Endothelial cell of umbilical vein (primary cell): ENCODE measurements around the gene CC2D2B. TPM values are rescaled to one million over a fixed set of nuclear protein-coding genes. Genes with fewer than 3 reads are reported as not detected.

Experiments used
- BruUV-seq: library from RNA; stranded (reverse); fragments of 400-500 nt; replicated peaks from 2 replicates; lab custom pipeline; 2021; lab: Mats Ljungman, UMichigan
- CTCF ChIA-PET: fragments of 300-600, 350-600 bp; sonication (Branson Sonifier 250); formaldehyde crosslinking; loops from one replicate; lab custom pipeline; 2021; ENCODE audit warnings: antibody characterized with exemption, inconsistent platforms; lab: Charles Lee
- POLR2A ChIA-PET: fragments of 300-600, 350-600 bp; sonication (Branson Sonifier 250); formaldehyde crosslinking; loops from one replicate; lab custom pipeline; 2021; ENCODE audit warnings: antibody characterized with exemption, inconsistent platforms; lab: Charles Lee
- DNase-seq: peaks from one replicate; pipeline ENCODE4 v3.0.0-alpha.2; 2011; ENCODE audit warnings: low read depth, low spot score
- FAIRE-seq: peaks from 2 replicates; lab custom pipeline; 2011; peaks lifted over from hg19 to GRCh38; lab: Jason Lieb, UNC
- H2AFZ ChIP-seq: 2 replicates; pipeline ENCODE4 v1.6.0; 2012; ENCODE audit warnings: low read depth, low read length, control low read depth, inconsistent platforms
- H3K27ac ChIP-seq: 2 replicates; pipeline ENCODE4 v1.5.1; 2011; ENCODE audit warnings: low read depth, mild to moderate bottlenecking, control low read depth, low read length, moderate library complexity; ENCODE audit not compliant: insufficient read depth
- H3K27me3 ChIP-seq, 2 experiments: 2 replicates each; pipeline versions ENCODE4 v1.6.0 to v1.6.1; 2011; ENCODE audit warnings: low read length in 2 of 2, mixed read lengths in 1 of 2; ENCODE audit not compliant: control insufficient read depth in 2 of 2, insufficient read depth in 2 of 2
- H3K36me3 ChIP-seq, 2 experiments: 2 replicates in 1 of 2; 3 replicates in 1 of 2; pipeline ENCODE4 v1.5.1; 2011; ENCODE audit warnings: low read length in 2 of 2, mild to moderate bottlenecking in 1 of 2, moderate library complexity in 1 of 2; ENCODE audit not compliant: control insufficient read depth in 2 of 2, insufficient read depth in 2 of 2; ENCODE audit errors: extremely low read depth in 1 of 2
- H3K4me1 ChIP-seq: 3 replicates; pipeline ENCODE4 v1.5.1; 2011; ENCODE audit warnings: mild to moderate bottlenecking, low read length; ENCODE audit not compliant: control insufficient read depth, insufficient read depth; ENCODE audit errors: extremely low read depth
- H3K4me2 ChIP-seq: 2 replicates; pipeline ENCODE4 v1.6.1; 2011; ENCODE audit warnings: low read length, control low read depth, mixed read lengths; ENCODE audit not compliant: insufficient read depth
- H3K4me3 ChIP-seq, 3 experiments: fragments of 200-600 bp in 1 of 3; sonication (generic), shearing (Covaris generic) in 1 of 3; replicated peaks in 1 of 3; 2 replicates each; pipeline ENCODE4 v1.5.1; 2011 to 2016; ENCODE audit warnings: control low read depth in 3 of 3, low read length in 3 of 3, mild to moderate bottlenecking in 2 of 3, inconsistent platforms in 1 of 3, low read depth in 1 of 3, moderate library complexity in 1 of 3; ENCODE audit not compliant: insufficient read depth in 1 of 3
- H3K79me2 ChIP-seq: 2 replicates; pipeline ENCODE4 v1.6.0; 2012; ENCODE audit warnings: low read length, inconsistent platforms; ENCODE audit not compliant: control insufficient read depth, insufficient read depth
- H3K9ac ChIP-seq: replicated peaks from 2 replicates; pipeline ENCODE3; 2011; ENCODE audit warnings: low read length, control low read depth; ENCODE audit not compliant: insufficient read depth; ENCODE audit errors: extremely low read depth
- H3K9me1 ChIP-seq: replicated peaks from 3 replicates; pipeline ENCODE4 v1.6.0; 2011; ENCODE audit warnings: mild to moderate bottlenecking, low read length; ENCODE audit not compliant: control insufficient read depth, insufficient read depth; ENCODE audit errors: extremely low read depth
- H3K9me3 ChIP-seq: replicated peaks from 2 replicates; pipeline ENCODE4 v1.5.1; 2012; ENCODE audit warnings: low read length, inconsistent platforms; ENCODE audit not compliant: control insufficient read depth, insufficient read depth
- H4K20me1 ChIP-seq: replicated peaks from 2 replicates; pipeline ENCODE3; 2011; ENCODE audit warnings: mild to moderate bottlenecking, low read length; ENCODE audit not compliant: control insufficient read depth, insufficient read depth; ENCODE audit errors: extremely low read depth
- EZH2 ChIP-seq: IDR thresholded peaks from 2 replicates; pipeline ENCODE4 v1.6.1; 2012; ENCODE audit warnings: borderline replicate concordance, low read depth, mild to moderate bottlenecking, moderate library complexity, low read length, inconsistent platforms; ENCODE audit not compliant: severe bottlenecking
- FOS ChIP-seq: IDR thresholded peaks from 2 replicates; pipeline ENCODE4 v1.6.1; 2011; ENCODE audit warnings: mild to moderate bottlenecking, low read length, moderate library complexity, borderline replicate concordance; ENCODE audit not compliant: insufficient read depth
- GATA2 ChIP-seq: IDR thresholded peaks from 2 replicates; pipeline ENCODE4 v1.7.0; 2011; ENCODE audit warnings: low read depth, mild to moderate bottlenecking, moderate library complexity, mixed read lengths, low read length; ENCODE audit not compliant: insufficient read length, insufficient read depth
- JUN ChIP-seq: IDR thresholded peaks from 2 replicates; pipeline ENCODE4 v1.6.1; 2011; ENCODE audit warnings: borderline replicate concordance, low read depth; ENCODE audit not compliant: insufficient read length, insufficient read depth
- POLR2A ChIP-seq: IDR thresholded peaks from 2 replicates; pipeline ENCODE4 v1.6.1; 2012; ENCODE audit warnings: low read depth, mild to moderate bottlenecking, control low read depth, low read length
- POLR2AphosphoS5 ChIP-seq: IDR thresholded peaks from 2 replicates; pipeline ENCODE4 v1.6.1; 2012; ENCODE audit warnings: low read depth, mild to moderate bottlenecking, control low read depth, low read length, moderate library complexity; ENCODE audit not compliant: insufficient read depth
- dilution Hi-C: fragments of 300-500 bp; cut with MboI; formaldehyde crosslinking; loops from one replicate; pipeline ENCODE4 v1.15.0; 2019; ENCODE audit warnings: low sequenced_read_pairs; ENCODE audit not compliant: extremely low pct_ligation_motif_present
- intact Hi-C: fragments of 100-400 bp; cut with micrococcal nuclease; formaldehyde crosslinking; loops from one replicate; pipeline ENCODE4 v1.10.0; 2022
- polyA plus RNA-seq, 4 experiments: library from polyadenylated mRNA; depleted of rRNA in 3 of 4; stranded (reverse) in 3 of 4; unstranded in 1 of 4; fragments of >200 nt; gene quantifications; 2 replicates each; pipeline versions ENCODE4 v1.2.1 to v1.2.3, GENCODE V29; 2011 to 2012; ENCODE audit warnings: missing spikeins in 1 of 4
- total RNA-seq: library from RNA; stranded (reverse); gene quantifications from 2 replicates; pipeline ENCODE4 v1.2.3, GENCODE V29; 2021
- TF ChIP-seq, protein P1 (sequence below), 2 donors: IDR thresholded peaks; 1 replicate in 1 of 2; 2 replicates in 1 of 2; pipeline ENCODE4 v1.5.1; 2011; ENCODE audit warnings: low read length in 2 of 2, mild to moderate bottlenecking in 2 of 2, moderate library complexity in 2 of 2, control low read depth in 1 of 2, inconsistent platforms in 1 of 2, low read depth in 1 of 2; ENCODE audit not compliant: insufficient read depth in 1 of 2; ENCODE audit errors: extremely low read depth in 1 of 2
- TF ChIP-seq, protein P2 (sequence below): IDR thresholded peaks from 2 replicates; pipeline ENCODE4 v1.6.1; 2011; ENCODE audit not compliant: insufficient read depth, insufficient read length

The CC2D2B gene
- total and polyA plus RNA-seq, 2 donors (not counting 3 experiments of a cell fraction or from before 2014, with no cell fraction given), result 0.21 to 1.2 TPM

DNA sequence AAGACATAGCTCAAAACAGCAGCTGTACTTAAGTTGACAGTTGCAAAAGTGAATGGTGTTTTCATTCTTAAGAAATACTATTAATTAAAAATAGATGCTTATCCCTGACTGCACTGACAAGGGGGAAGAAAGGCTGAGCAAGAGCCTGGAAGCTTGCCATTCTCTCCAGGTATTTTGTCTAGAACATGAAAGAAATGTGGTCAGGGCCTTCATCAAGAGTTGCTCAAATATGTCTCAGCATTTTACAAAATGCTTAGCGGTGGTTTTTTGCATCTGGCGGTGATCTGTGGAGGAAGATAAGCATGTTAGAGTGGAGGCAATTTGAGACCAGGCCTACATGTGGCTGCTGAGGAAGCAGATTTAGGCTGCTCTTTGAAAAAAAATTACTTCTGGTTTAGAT, 46.4 kb upstream of the CC2D2B start:
- intact Hi-C loops (no loop called here), dilution Hi-C loops (no loop called here)
- H3K27ac ChIP-seq, result no peak overlapping the region
- H3K79me2 ChIP-seq, result no peaks in the 10 kb centered on the region
- no peak overlapping the region for H3K4me2 ChIP-seq
- POLR2A ChIA-PET, result no interaction called here
- FAIRE-seq (no peak), DNase-seq (no peak)
- H3K36me3 ChIP-seq, result peaks cover 0 to 2% of the 10 kb centered on the region in 2 experiments
- no peaks in the 10 kb centered on the region for H3K9me1 ChIP-seq
- no peak overlapping the region for H3K4me3 ChIP-seq
- CTCF ChIA-PET, result interaction anchor here (3.5 to 8.5 kb wide), 2 partner anchors 20 to 167 kb away, joined by 15 to 162 read pairs; partner anchors contain the start of gene TCTN3
- H3K4me1 ChIP-seq, result peaks cover 7% of the 10 kb centered on the region
- H3K9me3 ChIP-seq, result no peaks in the 10 kb centered on the region
- no peaks in the 10 kb centered on the region for H4K20me1 ChIP-seq
- H2AFZ ChIP-seq, result no peak overlapping the region
- no peaks in the 10 kb centered on the region for H3K27me3 ChIP-seq
- TF ChIP-seq, protein P1, sequence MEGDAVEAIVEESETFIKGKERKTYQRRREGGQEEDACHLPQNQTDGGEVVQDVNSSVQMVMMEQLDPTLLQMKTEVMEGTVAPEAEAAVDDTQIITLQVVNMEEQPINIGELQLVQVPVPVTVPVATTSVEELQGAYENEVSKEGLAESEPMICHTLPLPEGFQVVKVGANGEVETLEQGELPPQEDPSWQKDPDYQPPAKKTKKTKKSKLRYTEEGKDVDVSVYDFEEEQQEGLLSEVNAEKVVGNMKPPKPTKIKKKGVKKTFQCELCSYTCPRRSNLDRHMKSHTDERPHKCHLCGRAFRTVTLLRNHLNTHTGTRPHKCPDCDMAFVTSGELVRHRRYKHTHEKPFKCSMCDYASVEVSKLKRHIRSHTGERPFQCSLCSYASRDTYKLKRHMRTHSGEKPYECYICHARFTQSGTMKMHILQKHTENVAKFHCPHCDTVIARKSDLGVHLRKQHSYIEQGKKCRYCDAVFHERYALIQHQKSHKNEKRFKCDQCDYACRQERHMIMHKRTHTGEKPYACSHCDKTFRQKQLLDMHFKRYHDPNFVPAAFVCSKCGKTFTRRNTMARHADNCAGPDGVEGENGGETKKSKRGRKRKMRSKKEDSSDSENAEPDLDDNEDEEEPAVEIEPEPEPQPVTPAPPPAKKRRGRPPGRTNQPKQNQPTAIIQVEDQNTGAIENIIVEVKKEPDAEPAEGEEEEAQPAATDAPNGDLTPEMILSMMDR (IDR thresholded peaks at IDR 0.05; ENCODE audit: extremely low read depth in 1 of 2, insufficient read depth in 1 of 2, low read depth in 1 of 2, low read length in 2 of 2), result no peak
- TF ChIP-seq POLR2A (no peak), GATA2 (no peak), FOS (no peak), POLR2AphosphoS5 (no peak), EZH2 (no peak), JUN (no peak)
- TF ChIP-seq, protein P2, sequence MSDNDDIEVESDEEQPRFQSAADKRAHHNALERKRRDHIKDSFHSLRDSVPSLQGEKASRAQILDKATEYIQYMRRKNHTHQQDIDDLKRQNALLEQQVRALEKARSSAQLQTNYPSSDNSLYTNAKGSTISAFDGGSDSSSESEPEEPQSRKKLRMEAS, result no peak
- no TSS peak for BruUV-seq
- H3K9ac ChIP-seq, result no peak overlapping the region
